ENCODE data around the gene ADAMTSL3.

Gene ADAMTSL3

DNA sequence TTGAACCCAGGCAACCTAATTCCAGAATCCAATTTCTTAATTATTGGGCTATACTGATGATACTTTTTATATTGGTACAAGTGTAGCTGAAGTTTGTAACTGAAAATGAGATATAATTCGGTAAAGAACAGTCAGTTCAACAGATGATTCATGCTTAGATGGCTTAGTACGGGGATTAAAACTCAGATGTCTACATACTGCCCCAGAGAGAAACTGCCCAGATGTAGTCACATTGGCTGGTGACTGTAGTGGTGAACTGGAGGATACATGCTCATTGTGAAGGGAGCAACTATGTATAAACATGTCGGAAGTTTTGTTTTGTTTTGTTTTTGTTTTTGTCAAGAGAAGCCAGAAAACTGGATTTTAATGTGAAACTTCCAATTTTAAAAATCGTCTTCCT is 179.6 kb downstream of the ADAMTSL3 start:
- no peak for DNase-seq (ENCODE audit: low spot score)

DNA sequence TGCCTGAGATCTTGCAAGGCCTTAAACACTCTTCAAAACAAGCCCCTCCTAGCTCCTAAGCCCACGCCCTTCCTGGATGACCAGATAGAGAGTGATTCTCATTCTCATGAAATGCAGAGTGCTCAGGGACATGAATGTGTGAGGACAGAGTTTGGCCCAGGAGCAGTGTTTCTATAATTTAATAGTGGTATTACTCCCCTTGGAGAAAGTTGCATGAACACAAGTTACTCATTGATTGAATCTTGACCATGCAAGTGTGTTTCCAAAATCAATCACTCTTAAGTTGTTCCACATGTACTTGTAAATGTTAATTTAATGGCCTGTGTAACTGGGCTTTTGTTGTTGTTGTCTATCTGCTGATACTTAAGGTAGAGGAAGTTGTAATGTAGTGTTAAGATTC is 181.6 kb downstream of the ADAMTSL3 start:
- no peak for DNase-seq (ENCODE audit: low spot score)

DNA sequence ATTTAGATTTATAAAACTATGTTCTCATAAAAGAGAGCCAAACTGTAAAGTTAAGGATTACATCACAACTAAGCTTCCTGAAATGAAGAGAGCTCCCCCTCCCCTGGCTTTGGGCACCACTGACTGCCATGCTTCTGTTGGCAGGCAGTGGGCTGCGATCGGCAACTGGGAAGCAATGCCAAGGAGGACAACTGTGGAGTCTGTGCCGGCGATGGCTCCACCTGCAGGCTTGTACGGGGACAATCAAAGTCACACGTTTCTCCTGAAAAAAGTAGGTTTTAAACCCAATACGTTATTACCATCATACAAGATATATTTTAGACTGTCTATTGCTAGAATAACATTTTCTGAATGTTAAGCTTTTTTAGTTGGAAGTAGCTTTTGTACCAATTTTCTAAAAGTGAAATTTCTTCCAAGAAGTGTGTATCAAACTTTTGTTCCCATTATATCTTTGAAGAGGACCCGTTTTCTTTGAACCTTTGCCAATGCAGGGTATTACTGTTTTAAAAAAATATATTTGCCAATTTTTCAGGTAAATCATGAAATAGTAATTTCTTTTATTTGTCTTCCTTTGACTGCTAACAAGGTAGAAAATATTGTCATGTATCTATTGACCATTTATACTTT is 184.1 kb downstream of the ADAMTSL3 start:
- DNase-seq (ENCODE audit: low spot score), result peak; percentile 49

GRCh38 chr15:83838763-83839162 is 184.8 kb downstream of the ADAMTSL3 start:
- no peak for DNase-seq (ENCODE audit: low spot score)

GRCh38 chr15:83842281-83842680 is 188.4 kb downstream of the ADAMTSL3 start:
- DNase-seq (ENCODE audit: low spot score), result no peak

DNA sequence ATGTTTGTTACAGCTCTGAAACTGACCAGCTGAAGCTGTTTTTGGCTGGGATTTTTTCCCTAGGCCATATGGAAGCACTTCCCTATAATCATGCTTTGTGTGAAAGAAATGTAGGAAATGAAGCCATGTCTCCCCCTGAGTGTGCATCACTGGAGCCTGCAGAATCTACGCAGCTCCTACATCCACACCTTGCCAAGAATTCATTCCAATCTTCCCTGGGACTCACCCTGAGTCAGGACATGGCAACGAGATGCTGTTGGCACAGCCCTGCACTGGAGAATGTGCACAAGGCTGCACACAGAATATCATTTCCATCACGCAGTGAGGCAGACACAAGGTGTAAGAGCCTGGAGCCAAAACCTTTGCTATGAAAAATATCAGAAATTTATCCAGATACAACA is 189.5 kb downstream of the ADAMTSL3 start:
- no peak for DNase-seq (ENCODE audit: low spot score)

DNA sequence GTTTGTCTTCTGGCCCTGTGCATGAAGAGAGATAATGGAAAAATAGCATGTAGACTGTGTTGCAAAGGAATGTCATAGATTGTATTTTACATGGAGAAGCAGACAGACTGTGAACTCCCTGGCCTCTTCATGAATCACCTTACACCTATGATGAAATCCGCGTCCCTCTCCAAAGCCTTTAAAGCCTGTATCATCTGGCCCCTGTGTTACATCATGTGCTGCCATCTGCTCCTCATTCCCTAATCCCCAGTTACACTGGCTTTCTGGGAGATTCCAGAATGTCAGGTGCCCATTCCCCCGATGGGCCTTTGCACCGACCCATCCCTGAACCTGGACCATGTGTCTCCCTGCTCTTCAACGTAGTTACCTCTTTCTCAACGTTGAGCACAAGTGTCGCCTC is 190.8 kb downstream of the ADAMTSL3 start:
- DNase-seq (ENCODE audit: low spot score), result no peak

DNA sequence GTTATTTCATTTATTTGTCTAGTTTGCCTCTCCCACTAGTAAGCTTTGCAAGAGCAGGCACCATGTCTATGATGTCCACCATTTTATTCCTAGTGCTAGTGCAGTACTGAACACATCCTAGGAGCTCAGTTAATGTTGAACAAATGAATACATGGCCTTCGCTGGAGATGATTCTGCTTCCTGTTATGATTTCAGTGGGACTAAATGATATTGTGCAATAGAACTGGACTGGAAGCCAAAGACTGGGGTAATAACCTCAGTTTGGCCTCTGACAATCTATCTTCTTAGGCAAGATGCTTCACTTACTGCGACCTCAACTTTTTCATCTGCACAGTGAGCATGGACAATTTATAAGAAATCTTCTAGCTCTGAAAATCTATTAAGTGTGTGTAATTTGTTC is 191.3 kb downstream of the ADAMTSL3 start:
- DNase-seq (ENCODE audit: low spot score), result no peak

DNA sequence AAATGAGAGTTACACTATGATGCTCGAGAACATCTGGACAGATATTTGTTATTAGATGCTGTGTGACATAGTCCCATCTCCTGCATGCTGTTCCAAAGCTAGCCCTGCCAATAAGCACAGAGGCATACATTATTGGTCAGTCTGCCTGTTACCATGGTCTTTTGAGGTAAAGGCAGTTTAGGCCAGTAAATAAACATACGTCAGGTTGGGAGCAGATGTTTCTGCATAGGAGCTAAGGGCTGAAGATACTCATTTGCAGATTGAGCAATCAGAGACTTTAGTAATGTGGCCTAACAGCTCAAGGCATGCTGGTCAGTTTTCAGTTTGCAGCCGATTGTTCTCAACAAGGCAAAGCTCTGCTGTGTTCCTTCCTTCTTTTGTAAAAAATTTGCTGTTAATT is 192.9 kb downstream of the ADAMTSL3 start:
- DNase-seq (ENCODE audit: low spot score), result no peak

GRCh38 chr15:83848315-83849050 is 194.6 kb downstream of the ADAMTSL3 start:
- no peak for DNase-seq (ENCODE audit: low spot score)

DNA sequence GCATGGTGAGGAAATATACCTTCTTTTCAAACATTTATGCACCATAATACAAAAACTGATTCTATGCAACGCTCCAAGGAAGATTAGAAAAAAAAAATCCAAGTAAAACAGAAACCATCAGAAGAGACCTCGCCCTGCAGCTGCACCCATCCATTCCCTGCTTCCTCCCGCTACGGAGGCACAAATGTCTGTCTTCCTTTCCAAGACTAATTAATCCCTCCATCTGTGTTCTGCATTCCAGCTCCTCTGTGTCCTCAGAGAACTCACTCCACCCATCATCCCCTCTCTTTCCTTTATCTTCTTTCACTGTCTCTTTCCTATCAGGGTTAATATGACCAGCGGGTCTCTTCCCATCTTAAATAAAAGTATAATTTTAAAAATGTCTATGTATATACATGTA is 196.1 kb downstream of the ADAMTSL3 start:
- no peak for DNase-seq (ENCODE audit: low spot score)

- no peak for DNase-seq (ENCODE audit: low spot score)
Measured at GRCh38 chr15:83850501-83851245, 196.8 kb downstream of the ADAMTSL3 start.

- DNase-seq (ENCODE audit: low spot score), result no peak
Measured at GRCh38 chr15:83853232-83853631, 199.3 kb downstream of the ADAMTSL3 start.

GRCh38 chr15:83854321-83854720 is 200.4 kb downstream of the ADAMTSL3 start:
- DNase-seq (ENCODE audit: low spot score), result no peak

DNA sequence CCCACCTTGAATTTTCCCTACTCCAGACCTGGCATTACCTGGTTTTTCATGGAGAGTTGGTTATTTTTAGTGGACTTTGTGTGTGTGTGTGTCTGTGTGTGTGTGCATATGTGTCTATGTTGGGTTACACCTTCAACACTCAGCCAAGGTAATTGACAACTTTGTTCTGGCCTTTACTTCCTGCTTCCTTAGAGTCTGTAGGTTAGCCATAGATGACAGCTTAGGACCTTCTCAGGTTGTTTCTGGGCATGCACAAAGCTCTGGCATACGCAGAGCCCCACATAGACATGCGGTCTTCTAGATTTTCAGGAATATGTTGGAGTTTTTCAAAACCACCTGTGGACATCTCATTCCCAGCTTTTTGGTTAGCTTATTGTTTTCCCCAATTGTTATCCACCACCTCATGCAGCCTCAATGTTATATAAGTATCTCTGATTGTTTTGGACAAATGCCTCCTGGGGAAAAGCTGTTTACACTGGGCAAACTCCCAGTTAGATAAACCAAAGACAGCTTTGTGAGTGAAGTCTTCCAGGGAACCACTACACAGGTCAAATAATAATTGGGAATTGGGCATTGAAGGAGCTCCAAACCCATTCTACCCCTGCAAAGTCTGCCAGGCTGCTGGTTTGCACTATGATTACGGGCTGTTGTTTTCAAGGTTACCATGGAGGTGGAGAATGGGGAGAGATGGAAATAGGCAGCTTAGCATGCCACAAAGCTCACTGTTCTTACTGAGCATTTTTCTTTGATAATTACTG is 201.2 kb downstream of the ADAMTSL3 start:
- DNase-seq (ENCODE audit: low spot score), result no peak

DNA sequence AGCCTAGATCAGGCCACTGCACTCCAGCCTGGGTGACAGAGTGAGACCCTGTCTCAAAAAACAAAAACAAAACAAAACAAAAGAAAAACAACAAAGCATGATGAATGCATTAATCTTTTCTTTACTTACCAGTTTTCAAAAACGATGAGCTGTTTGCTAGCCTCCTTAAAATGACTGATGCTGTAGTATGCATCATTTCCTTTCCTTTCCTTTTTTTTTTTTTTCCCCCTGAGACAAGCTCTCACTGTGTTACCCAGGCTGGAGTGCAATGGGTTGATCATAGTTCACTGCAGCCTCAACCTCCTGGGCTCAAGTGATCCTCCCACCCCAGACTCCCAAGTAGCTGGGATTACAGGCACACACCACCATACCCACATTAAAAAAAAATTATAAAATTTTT is 202.0 kb downstream of the ADAMTSL3 start:
- no peak for DNase-seq (ENCODE audit: low spot score)

- DNase-seq (ENCODE audit: low spot score), result no peak
Measured at GRCh38 chr15:83858820-83859505, 205.0 kb downstream of the ADAMTSL3 start.

GRCh38 chr15:83866692-83867091 is 212.8 kb downstream of the ADAMTSL3 start:
- DNase-seq (ENCODE audit: low spot score), result no peak

DNA sequence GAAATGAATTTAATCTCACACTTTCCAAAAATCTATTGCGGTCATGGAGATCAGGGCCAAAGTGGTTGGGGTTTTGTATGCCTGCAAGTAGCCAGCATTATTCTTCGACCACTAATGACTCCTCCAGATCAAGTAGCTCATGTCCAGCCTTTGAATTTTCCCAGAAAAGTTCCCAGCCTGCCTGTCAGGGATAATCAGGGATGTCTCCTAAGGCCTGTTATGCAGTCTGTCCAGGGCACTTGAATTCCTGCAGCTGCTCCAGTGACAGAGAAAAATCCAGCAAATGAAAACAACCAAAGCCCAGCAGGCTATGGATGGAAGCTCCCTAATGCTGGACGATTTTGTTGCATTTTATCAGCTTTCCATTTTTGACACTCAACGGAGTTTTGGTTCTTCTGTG is 215.4 kb downstream of the ADAMTSL3 start:
- no peak for DNase-seq (ENCODE audit: low spot score)

- no peak for DNase-seq (ENCODE audit: low spot score)
Measured at GRCh38 chr15:83871808-83872559, 218.1 kb downstream of the ADAMTSL3 start.

- no peak for DNase-seq (ENCODE audit: low spot score)
Measured at GRCh38 chr15:83873966-83874365, 220.0 kb downstream of the ADAMTSL3 start.

Measured in LoVo (cell line).